OCI-LY1 (cell line): ENCODE measurements around the gene GMPR.

ENCODE experiments used
- CTCF ChIP-seq: fragments of 200-600 bp; sonication (generic), shearing (Covaris generic); IDR thresholded peaks from 2 replicates; pipeline ENCODE4 v1.5.1; 2017; ENCODE audit warnings: mild to moderate bottlenecking, antibody characterized with exemption, low read length, moderate library complexity, mixed read lengths
- EZH2 ChIP-seq: fragments of 200-600 bp; sonication (generic), shearing (Covaris generic); IDR thresholded peaks from 2 replicates; pipeline ENCODE4 v1.8.0; 2017; ENCODE audit warnings: borderline replicate concordance, mixed run types, mild to moderate bottlenecking, antibody characterized with exemption, low read length, moderate library complexity, mixed read lengths

DNA sequence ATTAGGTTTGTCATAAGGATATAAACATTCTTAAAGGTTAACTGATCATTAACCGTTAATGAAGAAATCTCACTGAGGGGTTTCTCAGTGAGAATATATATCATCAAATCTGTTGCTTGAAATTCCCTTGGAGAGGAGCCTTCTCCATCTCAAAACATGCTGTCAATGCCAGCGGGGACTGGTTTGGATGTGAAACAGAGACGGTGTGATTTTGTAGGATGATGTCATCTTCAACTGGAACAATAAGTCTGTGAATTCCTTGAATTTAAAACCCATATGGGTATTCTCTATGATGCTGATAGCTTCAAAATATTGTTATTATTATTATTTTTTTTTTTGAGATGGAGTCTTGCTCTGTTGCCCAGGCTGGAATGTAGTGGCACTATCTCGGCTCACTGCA is 75.9 kb downstream of the GMPR start:
- TF ChIP-seq CTCF (no peak), EZH2 (no peak)
